ENCODE measurements around the gene USP49. TPM values are rescaled to one million over a fixed set of nuclear protein-coding genes. Genes with fewer than 3 reads are reported as not detected.

USP49 gene
- total RNA-seq, 4 donors from 2014 or later: 2.9 to 17.1 (median 4.1) TPM

GRCh38 chr6:41840326-41840725 lies 54.8 kb downstream of the USP49 start:
- Histone ChIP-seq H3K36me3 (no peaks in the 10 kb centered on the region), H3K4me3 (no peak overlapping the region), H3K27me3 (no peaks in the 10 kb centered on the region), H3K4me1 (no peaks in the 10 kb centered on the region), H3K9me3 (no peaks in the 10 kb centered on the region), H3K27ac (no peak overlapping the region)
- DNase-seq (ENCODE audit: low spot score in 2 of 2): no peak
- WGBS: 93% methylated on average over 4 of the region's 4 CpGs
- TF ChIP-seq CTCF (IDR thresholded peaks at IDR 0.05): no peak
- TF ChIP-seq EP300 (IDR thresholded peaks at IDR 0.05): no peak
- no peak for TF ChIP-seq POLR2AphosphoS5 (IDR thresholded peaks at IDR 0.05)
- no peak for TF ChIP-seq POLR2A (IDR thresholded peaks at IDR 0.05)

GRCh38 chr6:41836660-41837052 lies 58.5 kb downstream of the USP49 start:
- TF ChIP-seq POLR2A (IDR thresholded peaks at IDR 0.05) (no peak), EP300 (IDR thresholded peaks at IDR 0.05) (no peak), CTCF (IDR thresholded peaks at IDR 0.05) (no peak), POLR2AphosphoS5 (IDR thresholded peaks at IDR 0.05) (no peak)
- Histone ChIP-seq H3K4me3 (no peak overlapping the region), H3K36me3 (no peaks in the 10 kb centered on the region), H3K4me1 (no peaks in the 10 kb centered on the region), H3K27ac (no peak overlapping the region), H3K27me3 (no peaks in the 10 kb centered on the region), H3K9me3 (no peaks in the 10 kb centered on the region)
- no peak for DNase-seq (ENCODE audit: low spot score in 2 of 2)
- WGBS: 97% methylated on average over 2 of the region's 2 CpGs

GRCh38 chr6:41836022-41836659 lies 59.0 kb downstream of the USP49 start:
- Histone ChIP-seq H3K27ac (no peak overlapping the region), H3K4me1 (no peaks in the 10 kb centered on the region), H3K4me3 (no peak overlapping the region), H3K36me3 (no peaks in the 10 kb centered on the region), H3K27me3 (no peaks in the 10 kb centered on the region), H3K9me3 (no peaks in the 10 kb centered on the region)
- TF ChIP-seq POLR2A (IDR thresholded peaks at IDR 0.05) (no peak), POLR2AphosphoS5 (IDR thresholded peaks at IDR 0.05) (no peak), EP300 (IDR thresholded peaks at IDR 0.05) (no peak), CTCF (IDR thresholded peaks at IDR 0.05) (no peak)
- WGBS: 76% methylated on average over 5 of the region's 5 CpGs
- no peak for DNase-seq (ENCODE audit: low spot score in 2 of 2)

- Histone ChIP-seq H3K4me1 (no peaks in the 10 kb centered on the region), H3K27me3 (no peaks in the 10 kb centered on the region), H3K4me3 (no peak overlapping the region), H3K27ac (no peak overlapping the region), H3K9me3 (no peaks in the 10 kb centered on the region), H3K36me3 (no peaks in the 10 kb centered on the region)
- TF ChIP-seq CTCF (IDR thresholded peaks at IDR 0.05) (no peak), POLR2A (IDR thresholded peaks at IDR 0.05) (no peak), POLR2AphosphoS5 (IDR thresholded peaks at IDR 0.05) (no peak), EP300 (IDR thresholded peaks at IDR 0.05) (no peak)
- WGBS: 89% methylated on average over 3 of the region's 3 CpGs
- no peak for DNase-seq (ENCODE audit: low spot score in 2 of 2)
Observed at GRCh38 chr6:41832263-41832662, 62.9 kb downstream of the USP49 start.

- Histone ChIP-seq H3K4me1 (no peaks in the 10 kb centered on the region), H3K4me3 (no peak overlapping the region), H3K27ac (no peak overlapping the region), H3K9me3 (no peaks in the 10 kb centered on the region), H3K36me3 (no peaks in the 10 kb centered on the region), H3K27me3 (no peaks in the 10 kb centered on the region)
- TF ChIP-seq POLR2AphosphoS5 (IDR thresholded peaks at IDR 0.05) (no peak), CTCF (IDR thresholded peaks at IDR 0.05) (no peak), EP300 (IDR thresholded peaks at IDR 0.05) (no peak)
- DNase-seq (ENCODE audit: low spot score in 2 of 2): no peak
- WGBS: 94% methylated on average over 2 of the region's 2 CpGs
Observed at GRCh38 chr6:41826343-41827022, 68.7 kb downstream of the USP49 start.
